Measurements from ENCODE around the gene SLIT3.

DNA sequence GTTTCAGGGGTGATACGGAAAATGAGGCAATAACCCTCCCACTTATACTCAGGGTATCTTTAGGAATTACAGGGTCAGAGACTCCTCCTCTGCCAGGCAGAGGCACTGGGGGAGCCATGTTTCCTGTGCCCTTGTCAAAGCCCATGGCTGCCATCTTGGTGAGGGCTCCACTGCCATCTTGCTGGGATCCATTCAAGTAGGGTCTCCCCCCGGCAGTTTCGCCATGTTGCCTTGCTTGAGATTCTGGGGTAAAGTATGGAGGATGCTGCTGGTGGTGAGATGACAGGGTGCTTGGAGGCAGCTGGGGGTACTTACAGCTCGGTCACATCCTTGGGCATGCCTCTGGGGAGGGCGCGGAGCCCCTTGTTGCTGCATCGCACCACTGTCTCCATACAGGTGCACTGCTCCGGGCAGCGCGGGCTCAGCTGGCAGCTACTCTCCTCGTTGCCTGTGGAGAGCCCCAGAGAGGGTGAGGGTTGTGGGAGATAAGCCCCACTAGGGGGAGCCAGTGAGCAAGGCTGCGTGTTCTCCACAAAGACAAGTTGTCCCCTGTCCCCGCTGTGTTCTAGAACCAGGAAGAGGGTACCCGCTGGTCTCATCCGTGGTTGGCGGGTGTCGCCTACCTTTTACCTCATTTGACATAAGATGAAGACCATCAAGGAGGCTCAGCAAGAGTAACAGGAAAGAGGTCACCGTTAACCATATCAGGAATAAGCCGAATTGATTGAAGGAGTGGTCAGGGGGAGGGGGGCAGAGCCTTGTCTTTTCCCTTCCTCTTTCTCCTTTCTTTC is 552.8 kb downstream of the SLIT3 start:
- TF ChIP-seq, protein P1, sequence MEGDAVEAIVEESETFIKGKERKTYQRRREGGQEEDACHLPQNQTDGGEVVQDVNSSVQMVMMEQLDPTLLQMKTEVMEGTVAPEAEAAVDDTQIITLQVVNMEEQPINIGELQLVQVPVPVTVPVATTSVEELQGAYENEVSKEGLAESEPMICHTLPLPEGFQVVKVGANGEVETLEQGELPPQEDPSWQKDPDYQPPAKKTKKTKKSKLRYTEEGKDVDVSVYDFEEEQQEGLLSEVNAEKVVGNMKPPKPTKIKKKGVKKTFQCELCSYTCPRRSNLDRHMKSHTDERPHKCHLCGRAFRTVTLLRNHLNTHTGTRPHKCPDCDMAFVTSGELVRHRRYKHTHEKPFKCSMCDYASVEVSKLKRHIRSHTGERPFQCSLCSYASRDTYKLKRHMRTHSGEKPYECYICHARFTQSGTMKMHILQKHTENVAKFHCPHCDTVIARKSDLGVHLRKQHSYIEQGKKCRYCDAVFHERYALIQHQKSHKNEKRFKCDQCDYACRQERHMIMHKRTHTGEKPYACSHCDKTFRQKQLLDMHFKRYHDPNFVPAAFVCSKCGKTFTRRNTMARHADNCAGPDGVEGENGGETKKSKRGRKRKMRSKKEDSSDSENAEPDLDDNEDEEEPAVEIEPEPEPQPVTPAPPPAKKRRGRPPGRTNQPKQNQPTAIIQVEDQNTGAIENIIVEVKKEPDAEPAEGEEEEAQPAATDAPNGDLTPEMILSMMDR (IDR thresholded peaks at IDR 0.05; ENCODE audit: insufficient read depth, low read length, poor library complexity, severe bottlenecking): peak; percentile 77
- TF ChIP-seq EZH2phosphoT487 (conservative IDR thresholded peaks at IDR 0.05; ENCODE audit: low read length): no peak

Data from SU-DHL-6 (cell line).